ENCODE data around the gene RAB40B.

The RAB40B gene

GRCh38 chr17:82630212-82630611, 68.3 kb downstream of the RAB40B start:
- TF ChIP-seq CTCF (conservative IDR thresholded peaks at IDR 0.05) = no peak
- H3K27ac ChIP-seq = peak overlapping the region; percentile 99; the same call in 1 of the 2 replicates

- peak overlapping the region; percentile 99; the same call in 1 of the 2 replicates for H3K27ac ChIP-seq
- no peak for TF ChIP-seq CTCF (conservative IDR thresholded peaks at IDR 0.05)
Measured at GRCh38 chr17:82629748-82630147, 68.8 kb downstream of the RAB40B start.

GRCh38 chr17:82627405-82627804, 71.1 kb downstream of the RAB40B start:
- no peak for TF ChIP-seq CTCF (conservative IDR thresholded peaks at IDR 0.05)
- H3K27ac ChIP-seq = peak overlapping the region; percentile 15; the same call in 1 of the 2 replicates

- TF ChIP-seq CTCF (conservative IDR thresholded peaks at IDR 0.05) = no peak
- H3K27ac ChIP-seq = peak overlapping the region; percentile 17; the same call in 1 of the 2 replicates
Measured at GRCh38 chr17:82623707-82624106, 74.8 kb downstream of the RAB40B start.

GRCh38 chr17:82619641-82620040, 78.9 kb downstream of the RAB40B start:
- TF ChIP-seq CTCF (conservative IDR thresholded peaks at IDR 0.05) = no peak
- H3K27ac ChIP-seq = 0 out of 2 replicates have a peak overlapping the region, but pooled peaks have one; percentile 62

GRCh38 chr17:82619211-82619610, 79.3 kb downstream of the RAB40B start:
- H3K27ac ChIP-seq = 0 out of 2 replicates have a peak overlapping the region, but pooled peaks have one; percentile 62
- no peak for TF ChIP-seq CTCF (conservative IDR thresholded peaks at IDR 0.05)

- no peak overlapping the region for H3K27ac ChIP-seq
- TF ChIP-seq CTCF (conservative IDR thresholded peaks at IDR 0.05) = no peak
Measured at GRCh38 chr17:82616021-82616711, 82.3 kb downstream of the RAB40B start.
